ENCODE results near the gene MAG. TPM values are rescaled to one million over a fixed set of nuclear protein-coding genes. Genes with fewer than 3 reads are reported as not detected.

MAG gene
- total RNA-seq, 1 experiment from 2014 or later, result not detected

GRCh38 chr19:35265126-35265899, 26.6 kb upstream of the MAG start:
- no peak for DNase-seq (ENCODE audit: extremely low read depth, low read depth)

- DNase-seq (ENCODE audit: extremely low read depth, low read depth), result no peak
Measured at GRCh38 chr19:35265900-35266519, 26.0 kb upstream of the MAG start.

- no peak for DNase-seq (ENCODE audit: extremely low read depth, low read depth)
Measured at GRCh38 chr19:35266520-35267352, 25.2 kb upstream of the MAG start.

- peak; percentile 20 for DNase-seq (ENCODE audit: extremely low read depth, low read depth)
Measured at GRCh38 chr19:35267353-35267817, 24.6 kb upstream of the MAG start.

GRCh38 chr19:35267818-35268535, 24.0 kb upstream of the MAG start:
- DNase-seq (ENCODE audit: extremely low read depth, low read depth), result peak; percentile 58

- DNase-seq (ENCODE audit: extremely low read depth, low read depth), result peak; percentile 46
Measured at GRCh38 chr19:35268536-35269437, 23.2 kb upstream of the MAG start, which contains the start of gene USF2. Gene USF2, plus strand, starts transcription at chr19:35268962. Its CDS starts 140 bp downstream, at chr19:35269102.

- DNase-seq (ENCODE audit: extremely low read depth, low read depth), result peak; percentile 62
Measured at GRCh38 chr19:35269438-35270117, 22.4 kb upstream of the MAG start.

- no peak for DNase-seq (ENCODE audit: extremely low read depth, low read depth)
Measured at GRCh38 chr19:35270381-35270811, 21.6 kb upstream of the MAG start.

GRCh38 chr19:35271546-35271945, 20.4 kb upstream of the MAG start:
- no peak for DNase-seq (ENCODE audit: extremely low read depth, low read depth)

GRCh38 chr19:35272122-35272719, 19.7 kb upstream of the MAG start:
- no peak for DNase-seq (ENCODE audit: extremely low read depth, low read depth)

GRCh38 chr19:35272954-35273649, 18.9 kb upstream of the MAG start:
- DNase-seq (ENCODE audit: extremely low read depth, low read depth), result no peak

GRCh38 chr19:35273686-35274259, 18.2 kb upstream of the MAG start:
- DNase-seq (ENCODE audit: extremely low read depth, low read depth), result no peak

- no peak for DNase-seq (ENCODE audit: extremely low read depth, low read depth)
Measured at GRCh38 chr19:35274323-35274722, 17.6 kb upstream of the MAG start.

- no peak for DNase-seq (ENCODE audit: extremely low read depth, low read depth)
Measured at GRCh38 chr19:35276706-35277281, 15.2 kb upstream of the MAG start.

GRCh38 chr19:35278578-35279284, 13.2 kb upstream of the MAG start:
- no peak for DNase-seq (ENCODE audit: extremely low read depth, low read depth)

GRCh38 chr19:35279374-35279773, 12.6 kb upstream of the MAG start:
- DNase-seq (ENCODE audit: extremely low read depth, low read depth), result no peak
